GM23338 (cell line): ENCODE measurements around the gene ERC2. TPM values are rescaled to one million over a fixed set of nuclear protein-coding genes. Genes with fewer than 3 reads are reported as not detected.

Experiments
- ATAC-seq: fragments of 200-7000 bp; cut with Tn5 transposase; 3 replicates; pipeline ENCODE4 v1.9.1; 2020
- DNase-seq: peaks from one replicate; pipeline ENCODE4 v3.0.0-alpha.2; 2015; ENCODE audit warnings: low spot score
- H2AFZ ChIP-seq: fragments of 200-600 bp; sonication (generic); 2 replicates; pipeline ENCODE4 v1.8.0; 2016; ENCODE audit warnings: antibody characterized with exemption, mild to moderate bottlenecking, moderate library complexity
- H3F3A ChIP-seq: fragments of 200-600 bp; sonication (generic); replicated peaks from 2 replicates; pipeline ENCODE4 v1.8.0; 2017; ENCODE audit warnings: antibody characterized with exemption, mixed run types, low read depth
- H3K27ac ChIP-seq: fragments of 200-600 bp; sonication (generic); 2 replicates; pipeline ENCODE4 v1.6.1; 2016; ENCODE audit warnings: low read depth
- H3K27me3 ChIP-seq: fragments of 200-600 bp; sonication (generic); 2 replicates; pipeline ENCODE4 v1.8.0; 2016; ENCODE audit warnings: mild to moderate bottlenecking, mixed run types, moderate library complexity; ENCODE audit not compliant: insufficient read depth
- H3K36me3 ChIP-seq: fragments of 200-600 bp; sonication (generic); 2 replicates; pipeline ENCODE4 v1.8.0; 2016; ENCODE audit warnings: mild to moderate bottlenecking; ENCODE audit not compliant: insufficient read depth
- H3K4me1 ChIP-seq: fragments of 200-600 bp; sonication (generic); 2 replicates; pipeline ENCODE4 v1.8.0; 2016; ENCODE audit warnings: mild to moderate bottlenecking, moderate library complexity; ENCODE audit not compliant: insufficient read depth
- H3K4me2 ChIP-seq: fragments of 200-600 bp; sonication (generic); 2 replicates; pipeline ENCODE4 v1.7.1; 2017; ENCODE audit warnings: mixed run types
- H3K4me3 ChIP-seq: fragments of 200-600 bp; sonication (generic); 2 replicates; pipeline ENCODE4 v1.6.1; 2016; ENCODE audit warnings: mixed run types
- H3K79me2 ChIP-seq: fragments of 200-600 bp; sonication (generic); replicated peaks from 2 replicates; pipeline ENCODE4 v1.8.0; 2017; ENCODE audit warnings: mild to moderate bottlenecking; ENCODE audit not compliant: insufficient read depth
- H3K9me2 ChIP-seq: fragments of 200-600 bp; sonication (generic); 2 replicates; pipeline ENCODE4 v1.8.0; 2017; ENCODE audit not compliant: insufficient read depth
- H4K20me1 ChIP-seq: fragments of 200-600 bp; sonication (generic); replicated peaks from 2 replicates; pipeline ENCODE4 v1.8.0; 2017; ENCODE audit warnings: mild to moderate bottlenecking; ENCODE audit not compliant: insufficient read depth
- H3K27ac Mint-ChIP-seq: 2 replicates; pipeline ENCODE4 v1.8.0; 2020; ENCODE audit warnings: inconsistent platforms, mild to moderate bottlenecking, moderate library complexity, mixed read lengths
- H3K27me3 Mint-ChIP-seq: 3 replicates; pipeline ENCODE4 v1.8.0; 2022; ENCODE audit warnings: low read depth, mild to moderate bottlenecking, moderate library complexity, mixed read lengths, inconsistent platforms; ENCODE audit not compliant: insufficient read depth, poor library complexity
- H3K36me3 Mint-ChIP-seq: 3 replicates; pipeline ENCODE4 v1.8.0; 2021; ENCODE audit warnings: low read depth, mild to moderate bottlenecking, inconsistent platforms, moderate library complexity, mixed read lengths
- H3K4me1 Mint-ChIP-seq: 3 replicates; pipeline ENCODE4 v1.8.0; 2020; ENCODE audit warnings: mild to moderate bottlenecking, inconsistent platforms, mixed read lengths
- H3K4me3 Mint-ChIP-seq: 3 replicates; pipeline ENCODE4 v1.8.0; 2021; ENCODE audit warnings: moderate library complexity, mild to moderate bottlenecking, inconsistent platforms, mixed read lengths
- H3K9me3 Mint-ChIP-seq: 3 replicates; pipeline ENCODE4 v1.8.0; 2020; ENCODE audit warnings: moderate library complexity, mild to moderate bottlenecking, inconsistent platforms, mixed read lengths
- CREB1 ChIP-seq: fragments of 250-450 bp; sonication (Bioruptor Pico); IDR thresholded peaks from 2 replicates; pipeline ENCODE4 v1.5.0; 2020; ENCODE audit warnings: low read depth, mild to moderate bottlenecking, moderate library complexity
- CTCF ChIP-seq, 2 experiments: fragments of 200-600 bp in 1 of 2; sonication (generic) in 1 of 2; conservative IDR thresholded peaks; 2 replicates each; pipeline versions ENCODE4 v1.5.1 to v1.6.1; 2016 to 2017; ENCODE audit warnings: antibody characterized with exemption in 2 of 2, low read depth in 2 of 2, mild to moderate bottlenecking in 2 of 2, moderate library complexity in 1 of 2
- EZH2 ChIP-seq: fragments of 200-600 bp; sonication (generic); IDR thresholded peaks from one replicate; pipeline ENCODE4 v1.8.0; 2017; ENCODE audit warnings: antibody characterized with exemption, mild to moderate bottlenecking, low read depth; ENCODE audit not compliant: unreplicated experiment
- EZH2phosphoT487 ChIP-seq: fragments of 200-600 bp; sonication (generic); IDR thresholded peaks from one replicate; pipeline ENCODE4 v1.8.1; 2018; ENCODE audit warnings: antibody characterized with exemption; ENCODE audit not compliant: unreplicated experiment
- JUNB ChIP-seq: IDR thresholded peaks from one replicate; pipeline ENCODE4 v1.6.1; 2016; ENCODE audit warnings: antibody characterized with exemption; ENCODE audit not compliant: unreplicated experiment
- NANOG ChIP-seq: IDR thresholded peaks from 2 replicates; pipeline ENCODE4 v1.6.1; 2016; ENCODE audit warnings: antibody characterized with exemption, borderline replicate concordance
- POLR2AphosphoS5 ChIP-seq: IDR thresholded peaks from 2 replicates; pipeline ENCODE4 v1.6.1; 2016; ENCODE audit warnings: antibody characterized with exemption, low read depth
- ZNF114 ChIP-seq: fragments of 250-450 bp; sonication (Bioruptor Pico); IDR thresholded peaks from 2 replicates; pipeline ENCODE4 v1.5.0; 2020; ENCODE audit warnings: mild to moderate bottlenecking, moderate library complexity
- polyA plus RNA-seq: library from polyadenylated mRNA; unstranded; fragments of >200 nt; fragmentation: Nextera tagmentation; extraction: Ambion mirVana; gene quantifications from 2 replicates; pipeline ENCODE4 v1.2.1, GENCODE V29; 2016
- total RNA-seq: library from RNA; depleted of rRNA; stranded (reverse); fragments of >200 nt; shearing (Covaris generic); gene quantifications from 2 replicates; pipeline ENCODE4 v1.2.3, GENCODE V29; 2014
- TF ChIP-seq, protein P1 (sequence below): IDR thresholded peaks from 2 replicates; pipeline ENCODE4 v1.6.1; 2016; ENCODE audit warnings: antibody characterized with exemption
- TF ChIP-seq, protein P2 (sequence below): IDR thresholded peaks from one replicate; pipeline ENCODE4 v1.6.1; 2018; ENCODE audit warnings: antibody characterized with exemption; ENCODE audit not compliant: unreplicated experiment

The ERC2 gene
- total and polyA plus RNA-seq, 2 experiments from 2014 or later: 11.8 to 13.7 TPM

- Histone ChIP-seq H3K4me1 (peaks cover 10% of the 10 kb centered on the region; the same call in 1 of the 2 replicates), H3F3A (no peaks in the 10 kb centered on the region), H3K36me3 (no peaks in the 10 kb centered on the region), H3K79me2 (no peaks in the 10 kb centered on the region), H3K4me2 (no peak overlapping the region), H3K9me2 (no peaks in the 10 kb centered on the region), H3K27me3 (no peaks in the 10 kb centered on the region), H4K20me1 (no peaks in the 10 kb centered on the region), H3K27ac (no peak overlapping the region), H3K4me3 (no peak overlapping the region), H2AFZ (no peak overlapping the region)
- Mint-ChIP-seq H3K4me3 (no peak overlapping the region), H3K9me3 (no peaks in the 10 kb centered on the region), H3K27ac (peak overlapping the region; percentile 49; the same call in 1 of the 2 replicates), H3K4me1 (peaks cover 21% of the 10 kb centered on the region), H3K36me3 (no peaks in the 10 kb centered on the region), H3K27me3 (peaks cover 2% of the 10 kb centered on the region)
- no peak for TF ChIP-seq EZH2
- ATAC-seq (no peak), DNase-seq (no peak)
Observed at GRCh38 chr3:56309465-56309864, 158.8 kb downstream of the ERC2 start.

GRCh38 chr3:56308471-56308870, 159.8 kb downstream of the ERC2 start:
- Mint-ChIP-seq H3K27ac (no peak overlapping the region), H3K4me1 (peaks cover 31% of the 10 kb centered on the region), H3K9me3 (no peaks in the 10 kb centered on the region), H3K27me3 (peaks cover 2% of the 10 kb centered on the region), H3K36me3 (no peaks in the 10 kb centered on the region), H3K4me3 (no peak overlapping the region)
- no peaks in the 10 kb centered on the region for H4K20me1 ChIP-seq
- no peak overlapping the region for H3K4me2 ChIP-seq
- H3K9me2 ChIP-seq: no peaks in the 10 kb centered on the region
- H3K27ac ChIP-seq: no peak overlapping the region
- no peaks in the 10 kb centered on the region for H3K36me3 ChIP-seq
- H3K4me3 ChIP-seq: no peak overlapping the region
- H3F3A ChIP-seq: no peaks in the 10 kb centered on the region
- no peaks in the 10 kb centered on the region for H3K27me3 ChIP-seq
- DNase-seq: no peak
- H3K4me1 ChIP-seq: peaks cover 18% of the 10 kb centered on the region; the same call in 1 of the 2 replicates
- ATAC-seq: no peak
- no peak overlapping the region for H2AFZ ChIP-seq
- H3K79me2 ChIP-seq: no peaks in the 10 kb centered on the region
- TF ChIP-seq JUNB (no peak), CTCF (conservative IDR thresholded peaks at IDR 0.05; ENCODE audit: low read depth in 2 of 2) (no peak), ZNF114 (CRISPR knock-in tag) (no peak), EZH2 (no peak), POLR2AphosphoS5 (no peak), CREB1 (CRISPR knock-in tag) (no peak), NANOG (no peak), EZH2phosphoT487 (no peak)
- TF ChIP-seq, protein P1, sequence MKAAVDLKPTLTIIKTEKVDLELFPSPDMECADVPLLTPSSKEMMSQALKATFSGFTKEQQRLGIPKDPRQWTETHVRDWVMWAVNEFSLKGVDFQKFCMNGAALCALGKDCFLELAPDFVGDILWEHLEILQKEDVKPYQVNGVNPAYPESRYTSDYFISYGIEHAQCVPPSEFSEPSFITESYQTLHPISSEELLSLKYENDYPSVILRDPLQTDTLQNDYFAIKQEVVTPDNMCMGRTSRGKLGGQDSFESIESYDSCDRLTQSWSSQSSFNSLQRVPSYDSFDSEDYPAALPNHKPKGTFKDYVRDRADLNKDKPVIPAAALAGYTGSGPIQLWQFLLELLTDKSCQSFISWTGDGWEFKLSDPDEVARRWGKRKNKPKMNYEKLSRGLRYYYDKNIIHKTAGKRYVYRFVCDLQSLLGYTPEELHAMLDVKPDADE: no peak
- TF ChIP-seq, protein P2, sequence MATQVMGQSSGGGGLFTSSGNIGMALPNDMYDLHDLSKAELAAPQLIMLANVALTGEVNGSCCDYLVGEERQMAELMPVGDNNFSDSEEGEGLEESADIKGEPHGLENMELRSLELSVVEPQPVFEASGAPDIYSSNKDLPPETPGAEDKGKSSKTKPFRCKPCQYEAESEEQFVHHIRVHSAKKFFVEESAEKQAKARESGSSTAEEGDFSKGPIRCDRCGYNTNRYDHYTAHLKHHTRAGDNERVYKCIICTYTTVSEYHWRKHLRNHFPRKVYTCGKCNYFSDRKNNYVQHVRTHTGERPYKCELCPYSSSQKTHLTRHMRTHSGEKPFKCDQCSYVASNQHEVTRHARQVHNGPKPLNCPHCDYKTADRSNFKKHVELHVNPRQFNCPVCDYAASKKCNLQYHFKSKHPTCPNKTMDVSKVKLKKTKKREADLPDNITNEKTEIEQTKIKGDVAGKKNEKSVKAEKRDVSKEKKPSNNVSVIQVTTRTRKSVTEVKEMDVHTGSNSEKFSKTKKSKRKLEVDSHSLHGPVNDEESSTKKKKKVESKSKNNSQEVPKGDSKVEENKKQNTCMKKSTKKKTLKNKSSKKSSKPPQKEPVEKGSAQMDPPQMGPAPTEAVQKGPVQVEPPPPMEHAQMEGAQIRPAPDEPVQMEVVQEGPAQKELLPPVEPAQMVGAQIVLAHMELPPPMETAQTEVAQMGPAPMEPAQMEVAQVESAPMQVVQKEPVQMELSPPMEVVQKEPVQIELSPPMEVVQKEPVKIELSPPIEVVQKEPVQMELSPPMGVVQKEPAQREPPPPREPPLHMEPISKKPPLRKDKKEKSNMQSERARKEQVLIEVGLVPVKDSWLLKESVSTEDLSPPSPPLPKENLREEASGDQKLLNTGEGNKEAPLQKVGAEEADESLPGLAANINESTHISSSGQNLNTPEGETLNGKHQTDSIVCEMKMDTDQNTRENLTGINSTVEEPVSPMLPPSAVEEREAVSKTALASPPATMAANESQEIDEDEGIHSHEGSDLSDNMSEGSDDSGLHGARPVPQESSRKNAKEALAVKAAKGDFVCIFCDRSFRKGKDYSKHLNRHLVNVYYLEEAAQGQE: no peak
